Transverse colon (tissue), 4 donors: Measurements from ENCODE around the gene KCNT1. TPM values are rescaled to one million over a fixed set of nuclear protein-coding genes. Genes with fewer than 3 reads are reported as not detected.
"Not testable (repeated sequence)": the region's sequence is repeated elsewhere in the genome, so short reads cannot be mapped to it uniquely, and the experiment has no call there.

ENCODE experiments used
- DNase-seq: peaks from one replicate; pipeline ENCODE4 v3.0.0-alpha.2; 2019
- H3K27ac ChIP-seq, 4 donors: fragments of 200-600 bp; sonication (generic); 2 replicates each; pipeline ENCODE4 v1.5.1; 2016 to 2018; ENCODE audit warnings: inconsistent platforms in 4 of 4
- H3K27me3 ChIP-seq: fragments of 200-600 bp; sonication (generic); 2 replicates; pipeline ENCODE4 v1.5.1; 2017; ENCODE audit warnings: inconsistent platforms
- H3K36me3 ChIP-seq, 4 donors: fragments of 200-600 bp; sonication (generic); 2 replicates each; pipeline ENCODE4 v1.5.1; 2017 to 2019; ENCODE audit warnings: inconsistent platforms in 4 of 4
- H3K4me1 ChIP-seq, 4 donors: fragments of 200-600 bp; sonication (generic); 2 replicates each; pipeline ENCODE4 v1.5.1; 2017 to 2020; ENCODE audit warnings: inconsistent platforms in 4 of 4
- H3K4me3 ChIP-seq, 4 donors: fragments of 200-600 bp; sonication (generic); 1 replicate in 1 of 4; 2 replicates in 3 of 4; pipeline versions ENCODE4 v1.5.1 to v1.6.1; 2017 to 2019; ENCODE audit warnings: inconsistent platforms in 4 of 4
- H3K9me3 ChIP-seq, 2 donors: fragments of 200-600 bp; sonication (generic); 2 replicates each; pipeline ENCODE4 v1.5.1; 2017 to 2019; ENCODE audit warnings: inconsistent platforms in 2 of 2
- EP300 ChIP-seq: sonication (generic); formaldehyde crosslinking; IDR thresholded peaks from one replicate; pipeline ENCODE4 v1.6.1; 2017; ENCODE audit warnings: antibody characterized with exemption, low read depth
- POLR2A ChIP-seq: fragments of 450-650 bp; IDR thresholded peaks from one replicate; pipeline ENCODE4 v1.6.1; 2016; ENCODE audit warnings: antibody characterized with exemption, mild to moderate bottlenecking, moderate library complexity
- POLR2AphosphoS5 ChIP-seq, 3 donors: sonication (generic); formaldehyde crosslinking; IDR thresholded peaks; one replicate each; pipeline ENCODE4 v1.6.1; 2016; ENCODE audit warnings: antibody characterized with exemption in 3 of 3
- WGBS, 2 donors: methylation state at CpG; one replicate each; pipeline ENCODE4 v1.1.5; 2018; ENCODE audit warnings: low coverage in 1 of 2; 5-methylcytosine and 5-hydroxymethylcytosine counted together
- in situ Hi-C, 4 donors: fragments of 200-750 bp; cut with MboI; loops; one replicate each; pipeline versions ENCODE4 v1.15.0 to v1.15.1; 2017; ENCODE audit warnings: low sequenced_read_pairs in 3 of 4, low pct_ligation_motif_present in 1 of 4, low pct_unique_long_range_greater_than_20kb in 1 of 4
- intact Hi-C: fragments of 100-400 bp; cut with DNase I; formaldehyde crosslinking; loops from one replicate; pipeline ENCODE4 v1.15.1; 2023; ENCODE audit warnings: low total_unique reads
- total RNA-seq, 4 donors: library from RNA; depleted of rRNA; stranded (reverse); fragments of >200 nt; gene quantifications; one replicate each; pipeline ENCODE4 v1.1.0, GENCODE V29; 2016
- TF ChIP-seq, protein P1 (sequence below), 5 experiments: fragments of 200-600 bp in 3 of 5; fragments of 450-650 bp in 2 of 5; sonication (generic) in 3 of 5; IDR thresholded peaks; 1 replicate in 2 of 5; 2 replicates in 3 of 5; pipeline ENCODE4 v1.5.1; 2016 to 2017; ENCODE audit warnings: antibody characterized with exemption in 5 of 5, inconsistent platforms in 3 of 5, mild to moderate bottlenecking in 2 of 5, moderate library complexity in 1 of 5

The KCNT1 gene
- total RNA-seq, 4 donors from 2014 or later: 0.14 TPM; not detected in 3

DNA sequence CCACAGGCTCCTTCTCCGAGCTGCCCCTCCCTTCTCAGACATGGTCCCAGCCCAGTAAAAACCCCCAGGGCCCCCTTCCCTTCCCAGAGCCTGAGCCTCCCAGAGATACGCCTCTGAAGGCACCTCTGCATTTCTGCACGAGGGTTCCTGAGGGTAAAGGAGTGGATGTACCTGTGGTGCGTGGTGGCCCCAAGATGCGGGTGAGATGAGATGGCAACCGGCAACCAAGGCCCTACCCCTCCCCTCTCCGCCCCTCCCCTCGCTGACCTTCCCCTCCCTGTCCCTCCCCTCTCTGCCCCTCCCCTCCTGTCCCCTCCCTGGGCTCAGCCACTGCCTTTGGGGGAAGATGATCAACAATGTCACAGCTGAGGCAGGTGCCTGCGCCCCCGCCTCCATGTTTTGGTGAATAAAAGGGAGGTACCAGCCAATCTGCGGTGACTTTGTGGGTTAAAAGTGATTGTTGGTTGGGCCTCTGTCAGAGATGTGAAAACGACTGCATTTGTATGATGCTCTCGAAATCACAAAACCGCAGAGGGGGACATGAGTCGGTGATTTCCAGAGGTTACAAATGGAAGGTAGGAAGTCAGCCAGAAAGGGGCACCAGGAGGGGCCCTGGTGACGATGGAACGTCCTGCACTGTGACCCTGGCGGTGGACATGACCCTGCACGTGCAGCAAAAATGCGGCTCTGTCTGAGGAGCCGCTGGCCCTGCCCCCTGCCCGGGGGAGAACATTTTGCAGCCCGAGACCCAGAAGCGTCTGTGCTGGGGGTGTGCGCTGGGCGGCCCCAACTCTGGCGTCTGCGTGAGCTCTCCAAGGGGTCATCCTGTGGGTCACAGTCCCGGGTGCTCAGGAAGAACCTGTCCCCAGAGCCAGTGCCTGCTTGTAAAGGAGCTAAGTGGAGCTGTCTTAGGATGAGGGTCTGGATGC is 35.2 kb upstream of the KCNT1 start:
- no peak for DNase-seq
- in situ Hi-C loops: no loop called here
- H3K9me3 ChIP-seq: no peaks in the 10 kb centered on the region
- H3K27ac ChIP-seq: no peak overlapping the region
- H3K4me1 ChIP-seq: no peaks in the 10 kb centered on the region
- no peak overlapping the region for H3K4me3 ChIP-seq
- no peaks in the 10 kb centered on the region for H3K36me3 ChIP-seq
- peaks cover 5% of the 10 kb centered on the region for H3K27me3 ChIP-seq
- 56 to 62% methylated on average over 4 to 28 of the region's 29 CpGs for WGBS, 2 donors
- intact Hi-C loops: no loop called here
- TF ChIP-seq POLR2A: no peak
- TF ChIP-seq POLR2AphosphoS5 (IDR thresholded peaks at IDR 0.05): no peak
- TF ChIP-seq, protein P1, sequence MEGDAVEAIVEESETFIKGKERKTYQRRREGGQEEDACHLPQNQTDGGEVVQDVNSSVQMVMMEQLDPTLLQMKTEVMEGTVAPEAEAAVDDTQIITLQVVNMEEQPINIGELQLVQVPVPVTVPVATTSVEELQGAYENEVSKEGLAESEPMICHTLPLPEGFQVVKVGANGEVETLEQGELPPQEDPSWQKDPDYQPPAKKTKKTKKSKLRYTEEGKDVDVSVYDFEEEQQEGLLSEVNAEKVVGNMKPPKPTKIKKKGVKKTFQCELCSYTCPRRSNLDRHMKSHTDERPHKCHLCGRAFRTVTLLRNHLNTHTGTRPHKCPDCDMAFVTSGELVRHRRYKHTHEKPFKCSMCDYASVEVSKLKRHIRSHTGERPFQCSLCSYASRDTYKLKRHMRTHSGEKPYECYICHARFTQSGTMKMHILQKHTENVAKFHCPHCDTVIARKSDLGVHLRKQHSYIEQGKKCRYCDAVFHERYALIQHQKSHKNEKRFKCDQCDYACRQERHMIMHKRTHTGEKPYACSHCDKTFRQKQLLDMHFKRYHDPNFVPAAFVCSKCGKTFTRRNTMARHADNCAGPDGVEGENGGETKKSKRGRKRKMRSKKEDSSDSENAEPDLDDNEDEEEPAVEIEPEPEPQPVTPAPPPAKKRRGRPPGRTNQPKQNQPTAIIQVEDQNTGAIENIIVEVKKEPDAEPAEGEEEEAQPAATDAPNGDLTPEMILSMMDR (IDR thresholded peaks at IDR 0.05): no peak
- no peak for TF ChIP-seq EP300

DNA sequence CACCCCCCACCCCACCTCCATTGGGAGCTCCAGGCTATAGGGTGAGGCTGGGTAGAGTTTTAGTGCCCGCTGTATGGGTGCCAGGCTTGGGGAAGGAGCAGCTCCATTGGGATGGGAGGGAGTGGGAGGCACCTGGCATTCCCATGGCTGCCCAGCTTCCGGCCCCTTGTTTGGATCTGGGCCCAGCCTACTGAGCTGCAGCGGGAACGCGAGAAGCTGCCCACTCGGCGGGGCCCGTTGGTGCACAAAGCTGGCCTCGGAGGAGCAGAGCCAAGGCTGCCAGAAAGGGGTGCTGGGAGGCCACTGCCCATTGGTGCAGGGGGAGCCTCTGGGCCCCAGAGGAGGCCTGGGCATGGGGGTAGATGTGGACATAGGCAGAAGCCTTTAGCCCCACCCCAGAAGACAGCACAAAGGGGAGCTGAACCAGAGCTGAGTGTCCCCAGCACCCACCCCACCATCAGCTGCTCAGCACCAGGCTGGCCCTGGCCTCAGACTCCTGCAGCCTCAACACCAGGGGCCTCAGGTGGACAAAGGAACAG is 34.5 kb upstream of the KCNT1 start:
- no peak for DNase-seq
- TF ChIP-seq, protein P1 (IDR thresholded peaks at IDR 0.05): no peak
- no peak for TF ChIP-seq EP300
- TF ChIP-seq POLR2A: no peak
- TF ChIP-seq POLR2AphosphoS5 (IDR thresholded peaks at IDR 0.05): no peak

DNA sequence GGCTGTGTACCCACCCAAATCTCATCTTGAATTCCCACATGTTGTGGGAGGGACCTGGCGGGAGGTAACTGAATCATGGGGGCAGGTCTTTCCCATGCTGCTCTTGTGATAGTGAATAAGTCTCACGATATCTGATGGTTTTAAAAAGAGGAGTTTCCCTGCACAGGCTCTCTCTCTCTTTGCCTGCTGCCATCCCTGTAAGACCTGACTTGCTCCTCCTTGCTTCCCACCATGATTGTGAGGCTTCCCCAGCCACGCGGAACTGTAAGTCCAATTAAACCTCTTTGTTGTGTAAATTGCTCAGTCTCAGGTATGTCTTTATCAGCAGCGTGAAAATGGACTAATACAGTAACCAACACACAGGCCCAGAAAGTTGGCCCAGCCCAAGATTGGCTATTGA is 33.0 kb upstream of the KCNT1 start:
- H3K4me3 ChIP-seq, H3K9me3 ChIP-seq, H3K36me3 ChIP-seq, DNase-seq, in situ Hi-C loops, intact Hi-C loops, H3K27me3 ChIP-seq, H3K4me1 ChIP-seq, H3K27ac ChIP-seq: not testable (repeated sequence)
- 75 to 94% methylated on average over 2 to 5 of the region's 5 CpGs for WGBS, 2 donors

More for the DNA sequence above, 34.5 kb upstream of the KCNT1 start:
- no peaks in the 10 kb centered on the region for H3K4me1 ChIP-seq
- in situ Hi-C loops (no loop called here), intact Hi-C loops (no loop called here)
- no peak overlapping the region for H3K4me3 ChIP-seq
- no peaks in the 10 kb centered on the region for H3K36me3 ChIP-seq
- H3K27me3 ChIP-seq: peaks cover 5% of the 10 kb centered on the region
- no peaks in the 10 kb centered on the region for H3K9me3 ChIP-seq
- WGBS, 2 donors: 67% methylated on average over 9 of the region's 9 CpGs; no CpG with 5 or more reads in 1 of the 2 donors
- H3K27ac ChIP-seq: no peak overlapping the region

DNA sequence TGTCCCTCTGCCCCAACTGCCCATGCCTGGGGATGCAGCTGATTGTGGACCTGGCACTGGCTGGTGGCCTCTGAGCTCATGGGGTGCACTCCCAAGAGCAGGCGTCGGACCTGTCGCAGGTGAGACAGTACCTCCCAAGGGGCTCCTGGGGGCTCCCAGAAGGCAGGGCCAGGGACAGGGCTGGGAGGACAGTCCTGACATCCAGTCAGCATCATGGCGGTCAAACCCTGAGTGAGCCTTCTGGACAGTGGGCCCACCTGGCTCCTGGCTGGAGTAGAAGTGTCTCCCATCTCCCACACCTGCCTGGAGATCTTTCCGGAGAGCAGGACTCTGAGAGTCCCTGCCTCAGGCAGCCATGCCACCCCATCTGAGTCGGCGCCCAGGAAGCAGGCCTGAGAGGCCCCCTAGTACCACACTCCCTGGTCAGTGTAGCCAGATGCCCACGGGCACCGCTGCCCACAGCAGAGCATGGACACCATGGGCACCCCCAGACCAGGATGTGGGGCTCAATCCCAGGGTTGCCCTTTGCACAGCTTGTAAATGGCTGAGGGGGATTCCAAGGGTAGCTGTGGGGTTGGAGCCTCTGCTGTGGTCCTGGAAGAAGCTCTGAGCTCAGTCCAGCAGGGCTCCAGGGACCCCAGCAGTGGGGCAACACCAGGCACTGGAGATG is 32.2 kb upstream of the KCNT1 start:
- Histone ChIP-seq H3K4me1 (no peaks in the 10 kb centered on the region), H3K4me3 (no peak overlapping the region), H3K27me3 (no peaks in the 10 kb centered on the region), H3K9me3 (no peaks in the 10 kb centered on the region), H3K36me3 (no peaks in the 10 kb centered on the region), H3K27ac (no peak overlapping the region)
- no peak for DNase-seq
- 93% methylated on average over 9 of the region's 9 CpGs; no CpG with 5 or more reads in 1 of the 2 donors for WGBS, 2 donors
- TF ChIP-seq POLR2A: no peak
- TF ChIP-seq EP300: no peak
- no peak for TF ChIP-seq POLR2AphosphoS5 (IDR thresholded peaks at IDR 0.05)
- TF ChIP-seq, protein P1 (IDR thresholded peaks at IDR 0.05): no peak
- in situ Hi-C loops (no loop called here), intact Hi-C loops (no loop called here)
